Bronchial epithelial cell (primary cell): ENCODE measurements around the gene SPEF2. TPM values are rescaled to one million over a fixed set of nuclear protein-coding genes. Genes with fewer than 3 reads are reported as not detected.
A peak's percentile ranks its signal among the peaks of the same experiment; 100 is the strongest.

Source experiments
- DNase-seq: peaks from one replicate; pipeline ENCODE4 v3.0.0-alpha.2; 2010; ENCODE audit warnings: low read depth
- FAIRE-seq: peaks from 2 replicates; lab custom pipeline; 2011; peaks lifted over from hg19 to GRCh38; lab: Jason Lieb, UNC
- H3K27me3 ChIP-seq: 2 replicates; pipeline ENCODE4 v1.5.1; 2011; ENCODE audit warnings: low read length; ENCODE audit not compliant: control insufficient read depth, insufficient read depth
- H3K36me3 ChIP-seq: 2 replicates; pipeline ENCODE4 v1.5.1; 2011; ENCODE audit warnings: low read length; ENCODE audit not compliant: control insufficient read depth, insufficient read depth
- H3K4me3 ChIP-seq: 2 replicates; pipeline ENCODE4 v1.5.1; 2011; ENCODE audit warnings: mild to moderate bottlenecking, low read depth, low read length, control low read depth
- CTCF ChIP-seq: IDR thresholded peaks from 2 replicates; pipeline ENCODE4 v1.5.1; 2011; ENCODE audit warnings: mild to moderate bottlenecking, moderate library complexity, low read length, control low read depth, inconsistent platforms; ENCODE audit not compliant: insufficient read depth, severe bottlenecking
- total RNA-seq: library from RNA; depleted of rRNA; stranded (reverse); fragments of >200 nt; gene quantifications from 2 replicates; pipeline ENCODE4 v1.2.1, GENCODE V29; 2014

Gene SPEF2
- total RNA-seq, 1 donor from 2014 or later, result 1.1 TPM

- no peak for FAIRE-seq
- TF ChIP-seq CTCF, result no peak
- no peaks in the 10 kb centered on the region for H3K27me3 ChIP-seq
- H3K36me3 ChIP-seq, result no peaks in the 10 kb centered on the region
- no peak overlapping the region for H3K4me3 ChIP-seq
- DNase-seq, result peak; percentile 23
Observed at GRCh38 chr5:35644543-35644942, 26.9 kb downstream of the SPEF2 start.

GRCh38 chr5:35647128-35647527 is 29.5 kb downstream of the SPEF2 start:
- FAIRE-seq (no peak), DNase-seq (no peak)
- Histone ChIP-seq H3K27me3 (no peaks in the 10 kb centered on the region), H3K4me3 (no peak overlapping the region), H3K36me3 (no peaks in the 10 kb centered on the region)
- no peak for TF ChIP-seq CTCF

- no peak for FAIRE-seq
- Histone ChIP-seq H3K36me3 (no peaks in the 10 kb centered on the region), H3K27me3 (no peaks in the 10 kb centered on the region), H3K4me3 (no peak overlapping the region)
- no peak for DNase-seq
- no peak for TF ChIP-seq CTCF
Observed at GRCh38 chr5:35647712-35648111, 30.0 kb downstream of the SPEF2 start.

- Histone ChIP-seq H3K36me3 (no peaks in the 10 kb centered on the region), H3K4me3 (no peak overlapping the region), H3K27me3 (no peaks in the 10 kb centered on the region)
- FAIRE-seq (no peak), DNase-seq (peak; percentile 53)
- peak; percentile 70 for TF ChIP-seq CTCF
Observed at GRCh38 chr5:35651002-35651756, 33.5 kb downstream of the SPEF2 start.

- no peak for TF ChIP-seq CTCF
- no peaks in the 10 kb centered on the region for H3K27me3 ChIP-seq
- DNase-seq (no peak), FAIRE-seq (no peak)
- no peak overlapping the region for H3K4me3 ChIP-seq
- no peaks in the 10 kb centered on the region for H3K36me3 ChIP-seq
Observed at GRCh38 chr5:35656721-35657120, 39.1 kb downstream of the SPEF2 start.

GRCh38 chr5:35657877-35658276 is 40.2 kb downstream of the SPEF2 start:
- no peaks in the 10 kb centered on the region for H3K27me3 ChIP-seq
- no peaks in the 10 kb centered on the region for H3K36me3 ChIP-seq
- DNase-seq (no peak), FAIRE-seq (no peak)
- H3K4me3 ChIP-seq, result no peak overlapping the region
- no peak for TF ChIP-seq CTCF
